Stimulated activated CD8-positive, alpha-beta memory T cell treated with anti-CD3 and anti-CD28 coated beads, Interleukin-12 subunit alpha, Interleukin-12 subunit beta, amount 100 ng/mL, for 24 hours (primary cell): Measurements from ENCODE around the gene RNF115.
"Not testable (repeated sequence)": the region's sequence is repeated elsewhere in the genome, so short reads cannot be mapped to it uniquely, and the experiment has no call there.

Experiments used
- DNase-seq: peaks from one replicate; pipeline ENCODE4 v3.0.0-alpha.2; 2020; ENCODE audit errors: extremely low read depth

RNF115 gene

GRCh38 chr1:145823565-145824498 lies at the start of gene RNF115, which contains the start of gene POLR3C:
Gene RNF115 (minus strand): TSS chr1:145824095. CDS start chr1:145823873, 222 bp downstream.
Gene POLR3C (plus strand): TSS chr1:145824200. CDS start chr1:145825777, 1,577 bp downstream.
- DNase-seq = peak; percentile 66

DNA sequence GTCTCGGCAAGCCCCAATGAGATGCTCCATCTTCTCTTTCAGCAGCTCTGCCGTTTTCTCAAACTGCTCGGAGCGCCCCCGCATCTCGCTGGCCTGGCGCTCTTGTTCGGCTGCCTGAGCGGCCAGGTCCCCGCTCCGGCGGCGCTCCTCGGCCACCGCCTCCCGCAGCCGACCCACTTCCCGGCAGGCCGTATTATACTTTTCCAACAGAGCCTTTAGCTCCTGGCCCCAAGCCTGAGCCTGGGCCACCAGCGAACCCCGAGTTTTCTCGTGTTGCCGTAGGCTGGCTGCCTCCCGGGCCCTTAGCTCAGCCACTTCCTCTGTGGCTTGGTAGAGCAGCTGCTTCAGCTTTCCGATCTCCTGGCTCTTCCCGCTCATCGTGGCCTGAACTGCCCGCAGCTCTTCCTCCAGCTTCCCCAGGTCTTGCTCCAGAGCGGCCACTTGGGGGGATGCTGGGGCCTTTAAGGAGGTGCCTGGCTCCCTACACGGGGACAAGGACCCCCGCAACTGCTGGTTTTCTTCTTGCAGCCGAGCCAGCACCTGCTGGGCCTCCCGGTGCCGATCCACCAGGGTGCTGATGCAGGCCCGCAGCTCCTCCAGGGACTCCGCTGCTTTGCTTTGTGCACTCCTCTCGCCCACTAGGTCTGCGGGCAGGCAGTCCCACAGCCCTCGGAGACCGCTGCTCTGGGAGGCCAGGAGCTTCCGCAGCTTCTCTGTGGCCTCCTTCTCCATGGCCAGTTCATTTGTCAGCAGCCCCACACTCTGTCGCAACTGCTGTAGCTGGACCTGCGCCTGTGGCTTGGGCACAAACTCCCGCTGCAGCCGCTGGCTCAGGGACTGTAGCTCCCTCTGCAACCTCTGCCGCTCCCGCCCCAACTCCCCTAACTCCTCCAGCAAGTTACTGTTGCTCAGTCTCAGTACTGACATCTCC lies 48.4 kb upstream of the RNF115 start:
- DNase-seq = no peak

DNA sequence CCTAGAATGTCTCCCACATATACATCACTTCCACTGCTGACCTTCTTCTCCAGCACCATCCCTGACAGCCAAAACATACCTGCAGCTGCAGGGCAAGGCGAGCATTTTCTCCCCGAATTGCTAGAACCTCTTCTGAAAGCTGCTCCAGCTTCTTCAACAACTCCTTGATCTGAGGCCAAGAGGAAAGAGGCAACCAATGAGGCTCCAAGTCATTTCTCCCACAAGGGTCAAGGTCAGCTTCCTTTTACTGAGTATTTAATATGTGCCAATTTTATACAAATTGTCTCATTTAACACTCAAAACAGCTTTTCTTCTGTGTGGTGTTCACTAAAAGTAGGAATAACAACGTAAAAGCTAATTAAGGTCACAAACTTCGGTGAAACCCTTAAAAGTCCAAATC lies 44.3 kb upstream of the RNF115 start:
- no peak for DNase-seq

GRCh38 chr1:145863282-145864018 lies 39.6 kb upstream of the RNF115 start:
- no peak for DNase-seq

GRCh38 chr1:145859491-145860023 lies 35.7 kb upstream of the RNF115 start:
- peak; percentile 58 for DNase-seq

- DNase-seq = peak; percentile 76
Observed at GRCh38 chr1:145858901-145859490, 35.1 kb upstream of the RNF115 start, which contains the start of gene PIAS3. Gene PIAS3 (minus strand): TSS chr1:145859081. CDS start chr1:145858990, 91 bp downstream.

- peak; percentile 34 for DNase-seq
Observed at GRCh38 chr1:145858238-145858900, 34.5 kb upstream of the RNF115 start.

DNA sequence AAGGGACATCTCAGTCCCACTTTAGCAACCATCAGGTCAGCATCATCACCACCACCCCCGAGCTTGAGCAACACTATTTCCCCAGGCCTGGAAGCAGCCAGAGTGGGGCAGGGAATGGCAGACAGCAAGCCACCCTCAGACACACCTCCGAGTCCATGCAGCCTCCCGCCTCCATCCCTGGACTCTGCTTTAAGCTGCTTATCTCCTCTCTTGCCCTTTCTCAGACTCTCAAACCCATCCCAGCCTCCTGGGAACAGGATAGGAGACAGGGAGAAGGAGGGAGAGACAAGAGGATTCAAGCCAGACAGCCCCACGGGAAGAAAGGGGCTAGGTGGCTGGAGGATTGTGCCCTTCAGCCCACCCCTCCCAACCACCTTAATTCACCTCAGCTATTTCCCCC lies 33.3 kb upstream of the RNF115 start:
- no peak for DNase-seq

DNA sequence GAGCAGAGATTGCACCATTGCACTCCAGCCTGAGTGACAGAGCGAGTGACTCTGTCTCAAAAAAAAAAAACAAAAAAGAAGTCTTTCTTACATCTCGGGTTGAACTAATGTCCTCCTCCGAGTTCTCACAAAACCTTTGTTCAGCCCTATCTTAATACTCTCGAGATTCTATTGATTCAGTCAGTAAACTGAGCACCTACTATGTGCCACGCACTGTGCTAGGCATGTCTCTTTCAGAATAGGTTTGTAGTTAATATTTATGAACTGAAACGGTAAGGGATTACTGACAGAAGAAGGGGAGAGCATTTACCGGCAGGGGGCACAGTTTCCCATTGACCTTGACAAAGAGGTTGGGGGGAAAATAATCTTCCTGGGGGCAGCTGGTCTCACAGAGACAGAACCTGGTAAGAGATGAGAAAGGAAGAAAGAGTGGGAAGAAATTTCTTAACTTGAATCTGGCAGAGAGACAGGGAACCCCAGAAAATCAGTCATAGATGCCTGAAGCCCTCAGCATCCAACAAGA lies 31.6 kb upstream of the RNF115 start:
- no peak for DNase-seq

- no peak for DNase-seq
Observed at GRCh38 chr1:145849356-145850160, 25.7 kb upstream of the RNF115 start.

DNA sequence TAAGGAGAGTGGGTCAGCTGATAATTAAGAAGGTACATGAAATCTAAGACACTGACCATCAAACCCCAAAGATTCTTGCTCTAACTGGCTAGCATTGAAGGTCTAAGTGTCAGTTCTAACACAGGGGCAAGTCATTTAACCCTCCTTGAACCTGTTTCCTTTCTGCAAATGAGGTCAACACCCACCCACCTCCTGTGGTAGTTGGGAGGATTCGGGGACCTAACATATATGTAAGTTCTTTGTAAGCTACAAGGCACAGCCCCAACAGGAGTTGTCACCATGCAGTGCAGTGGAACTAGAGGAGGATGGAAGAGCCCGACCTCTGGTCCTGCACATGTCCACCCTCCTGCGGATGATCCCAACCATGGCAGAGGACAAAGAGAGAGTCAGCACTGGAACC lies 23.9 kb upstream of the RNF115 start:
- DNase-seq = no peak

DNA sequence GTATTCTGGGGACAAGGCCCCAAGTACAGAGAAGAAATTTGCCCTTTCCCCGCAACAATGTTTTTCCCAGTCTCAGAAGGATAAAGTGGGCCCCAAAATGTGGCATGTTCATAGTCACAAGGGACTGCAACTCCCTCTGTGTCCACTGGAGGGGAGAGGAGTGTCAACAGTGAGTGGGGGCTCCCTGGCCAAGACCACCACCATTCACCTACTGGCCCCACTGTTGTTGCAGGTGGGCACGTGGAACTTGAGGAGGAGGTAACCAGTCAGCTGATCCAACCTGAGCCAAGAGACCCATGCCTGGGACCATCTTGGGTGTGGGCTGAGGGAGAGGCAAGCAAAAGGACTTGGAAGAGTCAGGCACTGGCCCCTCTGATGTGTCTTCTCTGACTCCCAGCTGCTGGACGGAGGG lies 22.3 kb upstream of the RNF115 start:
- no peak for DNase-seq

DNA sequence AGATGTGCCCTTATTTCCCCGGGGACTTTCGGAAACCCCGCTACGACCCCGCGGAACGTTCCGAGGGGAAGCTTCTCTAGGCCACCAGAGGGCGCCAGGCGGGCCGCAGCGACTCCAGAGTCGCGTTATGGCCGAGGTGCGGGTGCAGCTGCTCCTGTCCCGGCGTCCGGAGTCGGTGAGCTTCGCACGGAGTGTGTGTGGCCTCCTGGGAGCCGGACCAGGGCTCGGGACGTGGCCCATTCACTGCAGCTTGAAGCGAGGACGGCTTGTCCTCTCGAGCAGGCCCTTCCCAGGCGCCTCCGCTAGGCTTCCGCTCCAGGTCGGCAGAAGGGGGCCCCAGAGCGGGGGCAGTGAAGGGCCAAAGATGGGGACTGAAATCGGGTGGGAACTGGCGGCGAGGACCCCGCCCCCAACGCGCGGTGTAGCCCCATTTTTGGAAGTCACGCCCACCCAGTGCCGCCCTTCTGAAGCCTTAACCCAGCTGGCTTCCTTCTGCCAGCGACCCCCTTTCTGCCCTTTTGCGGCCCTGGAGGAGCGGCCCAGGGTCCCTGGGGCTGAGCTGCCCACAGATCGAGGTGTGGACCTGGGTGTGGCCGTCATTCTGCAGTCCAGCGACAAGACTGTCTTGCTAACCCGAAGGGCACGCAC lies 21.7 kb upstream of the RNF115 start, which contains the start of gene NUDT17:
NUDT17 (plus strand) TSS at position 117 of the 648 bp plus-strand sequence; CDS start at position 128, 11 bp downstream.
- DNase-seq = peak; percentile 54

DNA sequence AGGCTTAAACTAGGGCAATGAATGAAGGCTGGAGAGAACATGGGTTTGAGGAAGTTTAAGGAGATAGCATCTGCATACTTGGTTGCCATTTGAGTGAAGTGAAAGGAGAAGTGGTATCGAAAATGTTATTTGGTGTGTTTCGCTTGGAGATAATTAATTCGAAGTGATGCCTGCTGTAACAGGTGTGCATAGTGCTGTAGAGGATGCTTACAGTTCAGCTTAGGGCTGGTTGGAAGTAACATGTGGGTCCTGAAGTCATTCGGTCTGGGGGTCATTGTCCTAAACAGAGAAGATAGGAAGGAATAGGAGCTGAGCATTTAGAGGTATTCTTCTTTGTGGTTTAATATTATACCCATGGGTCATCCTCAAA lies 21.2 kb upstream of the RNF115 start:
- DNase-seq = no peak

DNA sequence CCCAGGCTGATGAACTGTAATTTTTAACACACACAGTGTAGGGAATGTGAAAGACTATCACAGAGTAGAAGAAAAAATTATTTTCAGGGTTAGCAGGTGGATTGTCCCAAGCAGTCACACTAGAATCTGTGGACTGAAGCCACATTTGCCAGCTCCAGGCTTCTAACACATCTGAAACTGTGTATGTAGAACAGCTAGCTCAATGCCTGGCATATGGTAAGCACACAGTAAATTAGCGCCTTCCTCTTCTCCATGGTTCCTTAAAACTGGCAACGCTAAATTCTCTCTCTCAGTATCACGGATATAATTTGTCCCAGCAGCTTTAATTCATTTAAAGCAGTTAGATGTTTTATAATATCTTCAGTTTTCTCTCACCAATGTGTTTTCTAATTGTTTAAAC lies 19.1 kb upstream of the RNF115 start:
- DNase-seq = no peak

GRCh38 chr1:145837656-145838055 lies 13.8 kb upstream of the RNF115 start:
- no peak for DNase-seq

GRCh38 chr1:145830810-145831209 lies 6.9 kb upstream of the RNF115 start:
- DNase-seq = not testable (repeated sequence)

DNA sequence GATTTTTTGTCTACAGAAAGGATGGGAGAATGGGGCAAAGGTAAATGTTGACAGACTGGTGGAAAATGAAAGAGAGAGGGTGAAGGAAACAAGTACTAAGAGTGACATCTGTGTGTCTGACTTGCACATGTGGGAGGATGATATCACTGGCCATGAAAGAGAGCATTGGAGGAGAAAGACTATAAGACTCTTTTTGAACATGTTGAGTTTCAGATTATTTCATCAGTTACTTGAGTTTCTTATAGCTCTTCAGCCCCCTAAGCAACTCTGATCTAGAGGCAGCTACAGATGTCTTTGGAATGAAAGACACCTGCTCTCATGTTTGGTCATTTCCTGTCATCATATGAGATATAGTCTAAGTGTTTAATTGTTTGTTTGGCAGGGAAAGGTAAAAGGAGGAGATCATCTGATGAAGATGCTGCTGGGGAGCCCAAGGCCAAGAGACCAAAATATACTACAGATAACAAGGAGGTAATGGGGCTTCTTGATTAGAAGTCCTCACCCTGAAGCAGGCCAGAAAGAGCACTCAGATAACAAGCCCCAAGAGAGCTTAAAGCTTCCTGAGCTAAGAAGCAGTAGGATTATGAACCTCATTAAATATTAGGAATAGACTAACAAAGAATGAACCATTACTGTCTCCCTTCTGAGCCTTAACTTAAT lies 4.6 kb upstream of the RNF115 start:
- DNase-seq = no peak
